ENCODE data around the gene ATF7IP.

GRCh38 chr12:14369311-14369710 lies 3.8 kb downstream of the ATF7IP start:
- TF ChIP-seq TCF4 (CRISPR knock-in tag; IDR thresholded peaks at IDR 0.05; ENCODE audit: borderline replicate concordance): no peak
- TF ChIP-seq CREB5 (CRISPR knock-in tag; IDR thresholded peaks at IDR 0.05; ENCODE audit: low read depth): no peak

All from SK-N-SH treated with all-trans-retinoic acid at 6 μM for 48 hours (cell line).